ENCODE data around the gene ANO4. TPM values are rescaled to one million over a fixed set of nuclear protein-coding genes. Genes with fewer than 3 reads are reported as not detected.

ANO4 gene
- total RNA-seq, 2 donors from 2014 or later: 0.19 to 0.32 TPM

GRCh38 chr12:100789975-100790374 lies 4.6 kb upstream of the ANO4 start:
- no peak for TF ChIP-seq CTCF (IDR thresholded peaks at IDR 0.05)
- H3K4me3 ChIP-seq: no peak overlapping the region
- H3K36me3 ChIP-seq: no peaks in the 10 kb centered on the region
- no peak overlapping the region for H3K27ac ChIP-seq
- no peaks in the 10 kb centered on the region for H3K4me1 ChIP-seq
- H3K9me3 ChIP-seq: no peaks in the 10 kb centered on the region
- DNase-seq: no peak
- no peaks in the 10 kb centered on the region for H3K27me3 ChIP-seq
- intact Hi-C loops (cut with DNase I): no loop called here
- no peak overlapping the region for H3K9ac ChIP-seq (ENCODE audit: low read depth in 2 of 2, low read length in 2 of 2)

- no peaks in the 10 kb centered on the region for H3K4me1 ChIP-seq
- H3K9ac ChIP-seq (ENCODE audit: low read depth in 2 of 2, low read length in 2 of 2): no peak overlapping the region
- H3K27me3 ChIP-seq: no peaks in the 10 kb centered on the region
- TF ChIP-seq CTCF (IDR thresholded peaks at IDR 0.05): no peak
- H3K9me3 ChIP-seq: no peaks in the 10 kb centered on the region
- no peak overlapping the region for H3K27ac ChIP-seq
- intact Hi-C loops (cut with DNase I): no loop called here
- no peak for DNase-seq
- no peak overlapping the region for H3K4me3 ChIP-seq
- H3K36me3 ChIP-seq: no peaks in the 10 kb centered on the region
Measured at GRCh38 chr12:100790552-100790951, 4.0 kb upstream of the ANO4 start.

- DNase-seq: no peak
- H3K9me3 ChIP-seq: no peaks in the 10 kb centered on the region
- H3K4me1 ChIP-seq: no peaks in the 10 kb centered on the region
- H3K4me3 ChIP-seq: no peak overlapping the region
- intact Hi-C loops (cut with DNase I): no loop called here
- H3K36me3 ChIP-seq: no peaks in the 10 kb centered on the region
- H3K27ac ChIP-seq: no peak overlapping the region
- H3K27me3 ChIP-seq: no peaks in the 10 kb centered on the region
- no peak overlapping the region for H3K9ac ChIP-seq (ENCODE audit: low read depth in 2 of 2, low read length in 2 of 2)
- TF ChIP-seq CTCF (IDR thresholded peaks at IDR 0.05): no peak
Measured at GRCh38 chr12:100793182-100793581, 1.4 kb upstream of the ANO4 start.

- no peaks in the 10 kb centered on the region for H3K27me3 ChIP-seq
- DNase-seq: no peak
Measured at GRCh38 chr12:100795174-100795799, 711 bp downstream of the ANO4 start.

GRCh38 chr12:100795800-100796179 lies 1.2 kb downstream of the ANO4 start:
- no peak overlapping the region for H3K9ac ChIP-seq (ENCODE audit: low read depth in 2 of 2, low read length in 2 of 2)
- H3K27ac ChIP-seq: no peak overlapping the region
- H3K9me3 ChIP-seq: no peaks in the 10 kb centered on the region
- H3K4me3 ChIP-seq: no peak overlapping the region
- H3K27me3 ChIP-seq: no peaks in the 10 kb centered on the region
- TF ChIP-seq CTCF (IDR thresholded peaks at IDR 0.05): no peak
- DNase-seq: no peak
- intact Hi-C loops (cut with DNase I): no loop called here
- H3K4me1 ChIP-seq: no peaks in the 10 kb centered on the region
- H3K36me3 ChIP-seq: no peaks in the 10 kb centered on the region

More at GRCh38 chr12:100795174-100795799, 711 bp downstream of the ANO4 start:
- H3K9me3 ChIP-seq: no peaks in the 10 kb centered on the region
- H3K36me3 ChIP-seq: no peaks in the 10 kb centered on the region
- H3K27ac ChIP-seq: no peak overlapping the region
- intact Hi-C loops (cut with DNase I): no loop called here
- H3K4me3 ChIP-seq: no peak overlapping the region
- no peak for TF ChIP-seq CTCF (IDR thresholded peaks at IDR 0.05)
- H3K9ac ChIP-seq (ENCODE audit: low read depth in 2 of 2, low read length in 2 of 2): no peak overlapping the region
- no peaks in the 10 kb centered on the region for H3K4me1 ChIP-seq

Data from colonic mucosa (tissue), 4 donors.